GM18508 (cell line): ENCODE measurements around the gene NEUROG1.
A peak's percentile ranks its signal among the peaks of the same experiment; 100 is the strongest.

Experiments
- ATAC-seq: cut with Tn5 transposase; IDR thresholded peaks from one replicate; pipeline ENCODE4 v1.9.1; 2021; ENCODE audit warnings: moderate number of reproducible peaks; ENCODE audit not compliant: insufficient read depth, unreplicated experiment

NEUROG1 gene

GRCh38 chr5:135565266-135565665 is 29.5 kb upstream of the NEUROG1 start:
- ATAC-seq, result no peak

- no peak for ATAC-seq
These were observed 28.6 kb upstream of the NEUROG1 start for GRCh38 chr5:135564331-135564730.

- ATAC-seq, result no peak
These were observed 25.5 kb upstream of the NEUROG1 start for GRCh38 chr5:135561266-135561665.

GRCh38 chr5:135560858-135561257 is 25.1 kb upstream of the NEUROG1 start:
- peak; percentile 90 for ATAC-seq

- no peak for ATAC-seq
These were observed 23.6 kb upstream of the NEUROG1 start for GRCh38 chr5:135559354-135559753.

- ATAC-seq, result no peak
These were observed 21.5 kb upstream of the NEUROG1 start for GRCh38 chr5:135557076-135557838.

- ATAC-seq, result no peak
These were observed 20.9 kb upstream of the NEUROG1 start for GRCh38 chr5:135556620-135557019.

GRCh38 chr5:135555530-135555929 is 19.8 kb upstream of the NEUROG1 start:
- no peak for ATAC-seq

- no peak for ATAC-seq
These were observed 18.1 kb upstream of the NEUROG1 start for GRCh38 chr5:135553688-135554462.

GRCh38 chr5:135551593-135552447 is 16.1 kb upstream of the NEUROG1 start:
- ATAC-seq, result no peak

- ATAC-seq, result no peak
These were observed 13.6 kb upstream of the NEUROG1 start for GRCh38 chr5:135549413-135549812.

- no peak for ATAC-seq
These were observed 12.0 kb upstream of the NEUROG1 start for GRCh38 chr5:135547590-135548254.

GRCh38 chr5:135546912-135547311 is 11.1 kb upstream of the NEUROG1 start:
- no peak for ATAC-seq

- no peak for ATAC-seq
These were observed 10.3 kb upstream of the NEUROG1 start for GRCh38 chr5:135546101-135546500.

- ATAC-seq, result no peak
These were observed 9.3 kb upstream of the NEUROG1 start for GRCh38 chr5:135545099-135545498.

GRCh38 chr5:135543485-135544304 is 7.9 kb upstream of the NEUROG1 start:
- ATAC-seq, result no peak

- no peak for ATAC-seq
These were observed 7.3 kb upstream of the NEUROG1 start for GRCh38 chr5:135543001-135543484.

- ATAC-seq, result no peak
These were observed 6.2 kb upstream of the NEUROG1 start for GRCh38 chr5:135541807-135542502.
